ENCODE results near the gene TPX2. TPM values are rescaled to one million over a fixed set of nuclear protein-coding genes. Genes with fewer than 3 reads are reported as not detected.
"Not testable (repeated sequence)": the region's sequence is repeated elsewhere in the genome, so short reads cannot be mapped to it uniquely, and the experiment has no call there.

Gene TPX2
- total RNA-seq, 2 donors from 2014 or later = not detected

DNA sequence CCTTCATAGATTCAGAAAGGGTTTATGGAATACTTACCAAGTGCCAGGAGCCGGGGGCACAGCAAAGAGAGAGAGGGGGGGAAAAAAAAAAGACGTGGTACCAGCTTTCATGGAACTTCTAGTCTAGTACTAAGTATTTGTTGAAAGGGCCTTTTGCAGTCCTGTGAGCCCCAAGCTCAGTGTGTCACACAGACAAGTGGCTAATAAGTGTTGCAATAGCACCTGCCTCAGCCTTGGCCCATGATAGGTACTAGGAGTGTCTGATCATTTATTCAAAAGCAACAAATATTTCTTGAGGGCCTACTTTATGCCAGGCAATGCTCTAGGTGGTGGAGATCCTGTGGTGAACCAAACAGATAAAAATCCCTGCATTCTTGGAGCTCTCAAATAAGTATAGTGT, 88.0 kb downstream of the TPX2 start:
- no peak for TF ChIP-seq POLR2A (IDR thresholded peaks at IDR 0.05)
- TF ChIP-seq, protein P1, sequence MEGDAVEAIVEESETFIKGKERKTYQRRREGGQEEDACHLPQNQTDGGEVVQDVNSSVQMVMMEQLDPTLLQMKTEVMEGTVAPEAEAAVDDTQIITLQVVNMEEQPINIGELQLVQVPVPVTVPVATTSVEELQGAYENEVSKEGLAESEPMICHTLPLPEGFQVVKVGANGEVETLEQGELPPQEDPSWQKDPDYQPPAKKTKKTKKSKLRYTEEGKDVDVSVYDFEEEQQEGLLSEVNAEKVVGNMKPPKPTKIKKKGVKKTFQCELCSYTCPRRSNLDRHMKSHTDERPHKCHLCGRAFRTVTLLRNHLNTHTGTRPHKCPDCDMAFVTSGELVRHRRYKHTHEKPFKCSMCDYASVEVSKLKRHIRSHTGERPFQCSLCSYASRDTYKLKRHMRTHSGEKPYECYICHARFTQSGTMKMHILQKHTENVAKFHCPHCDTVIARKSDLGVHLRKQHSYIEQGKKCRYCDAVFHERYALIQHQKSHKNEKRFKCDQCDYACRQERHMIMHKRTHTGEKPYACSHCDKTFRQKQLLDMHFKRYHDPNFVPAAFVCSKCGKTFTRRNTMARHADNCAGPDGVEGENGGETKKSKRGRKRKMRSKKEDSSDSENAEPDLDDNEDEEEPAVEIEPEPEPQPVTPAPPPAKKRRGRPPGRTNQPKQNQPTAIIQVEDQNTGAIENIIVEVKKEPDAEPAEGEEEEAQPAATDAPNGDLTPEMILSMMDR (IDR thresholded peaks at IDR 0.05) = no peak
- no peak overlapping the region for H3K27ac ChIP-seq
- no peaks in the 10 kb centered on the region for H3K9me3 ChIP-seq
- ATAC-seq (no peak), DNase-seq (no peak)
- 55 to 59% methylated on average over 2 of the region's 2 CpGs for WGBS, 2 donors
- peaks cover 11% of the 10 kb centered on the region for H3K4me1 ChIP-seq
- H3K4me3 ChIP-seq = no peak overlapping the region
- intact Hi-C loops (cut with DNase I) = loop anchor here (5.0 kb wide), 1 partner anchor 205 kb away; no protein-coding TSS in a partner anchor
- H3K36me3 ChIP-seq (replicated peaks in 1 of 2; ENCODE audit: insufficient read depth in 1 of 2, low read depth in 2 of 2) = no peaks in the 10 kb centered on the region
- no peaks in the 10 kb centered on the region for H3K27me3 ChIP-seq

GRCh38 chr20:31828016-31828415, 88.9 kb downstream of the TPX2 start:
- 84 to 92% methylated on average over 11 of the region's 11 CpGs for WGBS, 2 donors
- intact Hi-C loops (cut with DNase I) = loop anchor here (5.0 kb wide), 1 partner anchor 204 kb away; no protein-coding TSS in a partner anchor
- not testable (repeated sequence) for H3K27me3 ChIP-seq; H3K9me3 ChIP-seq; H3K4me1 ChIP-seq; H3K27ac ChIP-seq; H3K36me3 ChIP-seq (replicated peaks in 1 of 2; ENCODE audit: insufficient read depth in 1 of 2, low read depth in 2 of 2); DNase-seq; ATAC-seq; H3K4me3 ChIP-seq

DNA sequence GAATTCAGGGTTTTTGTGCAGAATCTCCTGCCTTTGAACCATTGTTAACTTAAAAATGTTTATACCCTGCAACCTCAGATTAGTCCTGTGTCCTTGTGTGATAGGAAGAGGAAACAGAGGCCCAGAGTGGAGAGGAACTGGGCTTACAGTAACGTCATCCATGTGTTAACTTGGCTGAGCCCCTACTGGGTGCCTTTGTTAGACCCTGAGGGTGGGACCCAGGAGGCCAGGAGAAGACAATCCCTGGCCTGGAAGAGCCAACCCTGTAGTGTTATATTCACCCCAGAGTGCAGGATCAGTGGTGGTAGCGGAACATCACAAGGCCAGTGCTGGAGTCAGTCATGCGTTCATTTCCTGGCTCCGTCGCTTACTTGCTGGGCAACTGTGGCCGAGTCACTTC, 90.6 kb downstream of the TPX2 start:
- intact Hi-C loops (cut with DNase I) = loop anchor here (5.0 kb wide), 1 partner anchor 203 kb away; no protein-coding TSS in a partner anchor
- H3K36me3 ChIP-seq (replicated peaks in 1 of 2; ENCODE audit: insufficient read depth in 1 of 2, low read depth in 2 of 2) = no peaks in the 10 kb centered on the region
- no peaks in the 10 kb centered on the region for H3K27me3 ChIP-seq
- WGBS, 2 donors = 83 to 86% methylated on average over 6 of the region's 6 CpGs
- TF ChIP-seq POLR2A (IDR thresholded peaks at IDR 0.05) = no peak
- TF ChIP-seq, protein P1 (IDR thresholded peaks at IDR 0.05) = no peak
- no peak for DNase-seq
- H3K9me3 ChIP-seq = no peaks in the 10 kb centered on the region
- H3K27ac ChIP-seq = no peak overlapping the region
- H3K4me3 ChIP-seq = no peak overlapping the region
- no peaks in the 10 kb centered on the region for H3K4me1 ChIP-seq
- ATAC-seq = no peak

DNA sequence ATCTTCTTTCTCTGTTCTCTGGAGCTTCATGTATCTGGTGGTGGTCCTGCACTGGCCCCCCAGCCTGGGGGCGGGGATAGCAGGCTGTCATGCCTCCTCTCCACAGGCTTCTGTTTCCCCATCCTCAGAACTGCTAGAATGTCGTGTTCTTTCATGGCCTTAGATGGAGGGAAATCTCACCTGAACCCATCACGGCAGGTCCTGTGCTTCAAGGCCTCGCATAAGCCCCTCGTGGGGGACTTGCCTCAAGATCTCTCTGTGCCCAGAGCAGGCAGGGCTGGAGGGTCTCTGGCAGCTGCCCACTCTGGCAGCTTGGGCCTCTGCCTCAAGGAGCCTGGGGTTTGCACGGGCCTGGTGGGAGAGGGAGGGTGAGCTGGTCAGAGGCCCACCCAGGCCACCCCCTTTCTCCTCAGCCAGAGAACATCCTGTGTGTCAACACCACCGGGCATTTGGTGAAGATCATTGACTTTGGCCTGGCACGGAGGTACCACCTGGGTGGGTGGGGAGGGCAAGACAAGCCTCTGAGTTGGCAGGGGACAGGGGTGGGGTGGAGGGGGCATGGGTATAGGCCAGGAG, 91.4 kb downstream of the TPX2 start:
- H3K27ac ChIP-seq = no peak overlapping the region
- TF ChIP-seq, protein P1 (IDR thresholded peaks at IDR 0.05) = no peak
- no peak for TF ChIP-seq POLR2A (IDR thresholded peaks at IDR 0.05)
- intact Hi-C loops (cut with DNase I) = no loop called here
- no peaks in the 10 kb centered on the region for H3K27me3 ChIP-seq
- DNase-seq (no peak), ATAC-seq (no peak)
- H3K4me3 ChIP-seq = no peak overlapping the region
- H3K36me3 ChIP-seq (replicated peaks in 1 of 2; ENCODE audit: insufficient read depth in 1 of 2, low read depth in 2 of 2) = no peaks in the 10 kb centered on the region
- no peaks in the 10 kb centered on the region for H3K9me3 ChIP-seq
- 78 to 86% methylated on average over 6 to 8 of the region's 8 CpGs for WGBS, 2 donors
- no peaks in the 10 kb centered on the region for H3K4me1 ChIP-seq

DNA sequence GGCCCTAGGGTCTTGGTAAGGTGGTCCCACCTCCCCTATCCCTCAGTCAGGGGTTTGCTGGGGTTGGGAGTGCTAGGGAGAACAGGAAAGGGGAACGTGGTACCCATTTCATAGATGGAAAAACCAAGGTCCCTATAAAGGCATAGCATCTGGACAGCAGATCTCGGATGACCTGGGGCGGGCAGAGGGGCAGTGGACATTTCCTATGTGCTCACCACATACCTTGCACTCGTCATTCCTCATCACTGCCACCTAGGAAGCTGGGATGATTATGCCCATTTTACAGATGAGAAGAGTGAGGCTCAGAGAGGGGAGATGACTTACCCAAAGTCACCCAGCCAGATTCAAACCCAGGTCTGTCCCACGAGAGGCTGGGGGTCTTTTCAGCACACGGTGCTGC, 92.1 kb downstream of the TPX2 start:
- ATAC-seq (no peak), DNase-seq (no peak)
- no peaks in the 10 kb centered on the region for H3K9me3 ChIP-seq
- H3K27ac ChIP-seq = no peak overlapping the region
- no peaks in the 10 kb centered on the region for H3K27me3 ChIP-seq
- WGBS, 2 donors = 86 to 92% methylated on average over 6 of the region's 6 CpGs
- no peak overlapping the region for H3K4me3 ChIP-seq
- H3K36me3 ChIP-seq (replicated peaks in 1 of 2; ENCODE audit: insufficient read depth in 1 of 2, low read depth in 2 of 2) = no peaks in the 10 kb centered on the region
- TF ChIP-seq, protein P1 (IDR thresholded peaks at IDR 0.05) = no peak
- intact Hi-C loops (cut with DNase I) = no loop called here
- peaks cover 3% of the 10 kb centered on the region for H3K4me1 ChIP-seq
